Measurements from ENCODE around the gene NTRK2. TPM values are rescaled to one million over a fixed set of nuclear protein-coding genes. Genes with fewer than 3 reads are reported as not detected.

NTRK2 gene
- polyA plus RNA-seq, 1 donor (not counting 4 experiments of a cell fraction or from before 2014, with no cell fraction given) = 0.08 TPM

GRCh38 chr9:84988621-84989020 lies 319.1 kb downstream of the NTRK2 start:
- DNase-seq (ENCODE audit: low read depth, low spot score) = no peak
- Histone ChIP-seq H3K79me2 (ENCODE audit: control insufficient read depth, insufficient read depth, low read length) (no peaks in the 10 kb centered on the region), H3K9ac (ENCODE audit: control insufficient read depth, extremely low read depth, insufficient read depth, low read length) (no peak overlapping the region), H3K4me1 (ENCODE audit: control insufficient read depth, extremely low read depth, insufficient read depth, low read length) (peaks cover 18% of the 10 kb centered on the region), H3K36me3 (ENCODE audit: control insufficient read depth in 2 of 2, extremely low read depth in 1 of 2, insufficient read depth in 2 of 2, low read length in 2 of 2) (no peaks in the 10 kb centered on the region), H3K4me2 (ENCODE audit: control insufficient read depth, extremely low read depth, insufficient read depth, low read depth, low read length) (no peak overlapping the region), H3K27me3 (ENCODE audit: control insufficient read depth, extremely low read depth, insufficient read depth, low read length) (no peaks in the 10 kb centered on the region), H3K4me3 (ENCODE audit: control insufficient read depth in 2 of 3, extremely low read depth in 1 of 3, insufficient read depth in 2 of 3, low read depth in 1 of 3, low read length in 3 of 3) (no peak overlapping the region), H4K20me1 (ENCODE audit: control insufficient read depth, extremely low read depth, insufficient read depth, low read length) (no peaks in the 10 kb centered on the region), H2AFZ (ENCODE audit: control insufficient read depth, low read length) (no peak overlapping the region), H3K9me1 (ENCODE audit: control insufficient read depth, extremely low read depth, insufficient read depth, low read length) (no peaks in the 10 kb centered on the region), H3K9me3 (ENCODE audit: control insufficient read depth, low read depth, low read length) (no peaks in the 10 kb centered on the region), H3K27ac (ENCODE audit: control insufficient read depth, insufficient read depth, low read length) (no peak overlapping the region)
- no peak for FAIRE-seq
- no peak for TF ChIP-seq EZH2 (IDR thresholded peaks at IDR 0.05; ENCODE audit: low read length)
- TF ChIP-seq, protein P1, sequence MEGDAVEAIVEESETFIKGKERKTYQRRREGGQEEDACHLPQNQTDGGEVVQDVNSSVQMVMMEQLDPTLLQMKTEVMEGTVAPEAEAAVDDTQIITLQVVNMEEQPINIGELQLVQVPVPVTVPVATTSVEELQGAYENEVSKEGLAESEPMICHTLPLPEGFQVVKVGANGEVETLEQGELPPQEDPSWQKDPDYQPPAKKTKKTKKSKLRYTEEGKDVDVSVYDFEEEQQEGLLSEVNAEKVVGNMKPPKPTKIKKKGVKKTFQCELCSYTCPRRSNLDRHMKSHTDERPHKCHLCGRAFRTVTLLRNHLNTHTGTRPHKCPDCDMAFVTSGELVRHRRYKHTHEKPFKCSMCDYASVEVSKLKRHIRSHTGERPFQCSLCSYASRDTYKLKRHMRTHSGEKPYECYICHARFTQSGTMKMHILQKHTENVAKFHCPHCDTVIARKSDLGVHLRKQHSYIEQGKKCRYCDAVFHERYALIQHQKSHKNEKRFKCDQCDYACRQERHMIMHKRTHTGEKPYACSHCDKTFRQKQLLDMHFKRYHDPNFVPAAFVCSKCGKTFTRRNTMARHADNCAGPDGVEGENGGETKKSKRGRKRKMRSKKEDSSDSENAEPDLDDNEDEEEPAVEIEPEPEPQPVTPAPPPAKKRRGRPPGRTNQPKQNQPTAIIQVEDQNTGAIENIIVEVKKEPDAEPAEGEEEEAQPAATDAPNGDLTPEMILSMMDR (optimal IDR thresholded peaks at IDR 0.05 in 1 of 3, IDR thresholded peaks at IDR 0.05 in 1 of 3, conservative IDR thresholded peaks at IDR 0.05 in 1 of 3; ENCODE audit: extremely low read depth in 1 of 3, insufficient read depth in 2 of 3, low read length in 3 of 3) = no peak
- dilution Hi-C loops (cut with MboI; ENCODE audit: extremely low pct_ligation_motif_present, low sequenced_read_pairs) = no loop called here

DNA sequence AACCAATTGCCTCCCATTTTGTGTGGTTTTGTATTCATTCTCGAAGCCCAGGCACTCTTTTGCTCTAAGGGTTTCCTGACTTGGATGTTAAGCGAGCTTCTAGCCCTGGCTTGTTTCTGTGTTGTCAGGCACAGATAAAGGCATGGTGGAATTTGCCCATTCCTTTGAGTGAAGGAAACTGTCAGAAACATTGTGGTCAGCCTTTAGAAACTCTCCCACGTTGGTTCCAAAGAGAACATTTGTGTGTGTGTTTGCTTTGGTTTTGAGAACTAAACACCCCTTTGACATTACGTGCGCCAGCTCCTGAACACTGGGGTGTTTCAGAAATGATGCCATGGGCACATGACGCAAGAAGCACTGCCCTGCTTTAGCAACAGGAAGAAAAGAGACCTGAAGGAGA lies 320.9 kb downstream of the NTRK2 start:
- Histone ChIP-seq H3K4me3 (ENCODE audit: control insufficient read depth in 2 of 3, extremely low read depth in 1 of 3, insufficient read depth in 2 of 3, low read depth in 1 of 3, low read length in 3 of 3) (no peak overlapping the region), H3K27ac (ENCODE audit: control insufficient read depth, insufficient read depth, low read length) (peak overlapping the region; percentile 58), H3K9me3 (ENCODE audit: control insufficient read depth, low read depth, low read length) (no peaks in the 10 kb centered on the region), H3K36me3 (ENCODE audit: control insufficient read depth in 2 of 2, extremely low read depth in 1 of 2, insufficient read depth in 2 of 2, low read length in 2 of 2) (no peaks in the 10 kb centered on the region), H3K4me1 (ENCODE audit: control insufficient read depth, extremely low read depth, insufficient read depth, low read length) (peaks cover 18% of the 10 kb centered on the region), H2AFZ (ENCODE audit: control insufficient read depth, low read length) (peak overlapping the region; percentile 31), H3K27me3 (ENCODE audit: control insufficient read depth, extremely low read depth, insufficient read depth, low read length) (no peaks in the 10 kb centered on the region), H3K9me1 (ENCODE audit: control insufficient read depth, extremely low read depth, insufficient read depth, low read length) (no peaks in the 10 kb centered on the region), H3K4me2 (ENCODE audit: control insufficient read depth, extremely low read depth, insufficient read depth, low read depth, low read length) (peak overlapping the region; percentile 57), H3K79me2 (ENCODE audit: control insufficient read depth, insufficient read depth, low read length) (no peaks in the 10 kb centered on the region), H3K9ac (ENCODE audit: control insufficient read depth, extremely low read depth, insufficient read depth, low read length) (peak overlapping the region; percentile 42), H4K20me1 (ENCODE audit: control insufficient read depth, extremely low read depth, insufficient read depth, low read length) (no peaks in the 10 kb centered on the region)
- FAIRE-seq (peak; percentile 97), DNase-seq (ENCODE audit: low read depth, low spot score) (no peak)
- TF ChIP-seq EZH2 (IDR thresholded peaks at IDR 0.05; ENCODE audit: low read length) = no peak
- TF ChIP-seq, protein P1 (optimal IDR thresholded peaks at IDR 0.05 in 1 of 3, IDR thresholded peaks at IDR 0.05 in 1 of 3, conservative IDR thresholded peaks at IDR 0.05 in 1 of 3; ENCODE audit: extremely low read depth in 1 of 3, insufficient read depth in 2 of 3, low read length in 3 of 3) = no peak
- dilution Hi-C loops (cut with MboI; ENCODE audit: extremely low pct_ligation_motif_present, low sequenced_read_pairs) = no loop called here
